ENCODE data around the gene ERC2.

The ERC2 gene

DNA sequence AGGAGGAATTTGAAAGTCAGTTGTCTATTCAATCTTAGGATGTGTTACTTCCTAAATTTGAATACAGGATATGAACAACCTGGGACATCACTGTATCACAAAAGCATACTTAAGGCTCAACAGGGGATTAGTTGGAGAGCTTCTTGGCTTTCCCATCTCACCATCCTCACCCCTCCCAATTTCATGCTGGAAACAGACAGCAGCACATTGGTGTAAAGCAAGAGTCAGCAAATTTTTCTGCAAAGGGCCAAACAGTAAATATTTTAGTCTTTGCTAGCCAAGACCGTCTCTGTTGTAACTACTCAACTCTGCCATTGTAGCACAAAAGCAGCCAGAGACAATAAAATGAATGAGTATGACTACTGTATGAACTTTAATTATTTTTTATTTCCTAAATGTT, 94.9 kb downstream of the ERC2 start:
- no peak for DNase-seq (ENCODE audit: low read depth)
- TF ChIP-seq CTCF (IDR thresholded peaks at IDR 0.05; ENCODE audit: control insufficient read depth, extremely low read depth, insufficient read depth), result no peak
- H3K4me3 ChIP-seq (ENCODE audit: low read depth, low read length), result no peak overlapping the region

DNA sequence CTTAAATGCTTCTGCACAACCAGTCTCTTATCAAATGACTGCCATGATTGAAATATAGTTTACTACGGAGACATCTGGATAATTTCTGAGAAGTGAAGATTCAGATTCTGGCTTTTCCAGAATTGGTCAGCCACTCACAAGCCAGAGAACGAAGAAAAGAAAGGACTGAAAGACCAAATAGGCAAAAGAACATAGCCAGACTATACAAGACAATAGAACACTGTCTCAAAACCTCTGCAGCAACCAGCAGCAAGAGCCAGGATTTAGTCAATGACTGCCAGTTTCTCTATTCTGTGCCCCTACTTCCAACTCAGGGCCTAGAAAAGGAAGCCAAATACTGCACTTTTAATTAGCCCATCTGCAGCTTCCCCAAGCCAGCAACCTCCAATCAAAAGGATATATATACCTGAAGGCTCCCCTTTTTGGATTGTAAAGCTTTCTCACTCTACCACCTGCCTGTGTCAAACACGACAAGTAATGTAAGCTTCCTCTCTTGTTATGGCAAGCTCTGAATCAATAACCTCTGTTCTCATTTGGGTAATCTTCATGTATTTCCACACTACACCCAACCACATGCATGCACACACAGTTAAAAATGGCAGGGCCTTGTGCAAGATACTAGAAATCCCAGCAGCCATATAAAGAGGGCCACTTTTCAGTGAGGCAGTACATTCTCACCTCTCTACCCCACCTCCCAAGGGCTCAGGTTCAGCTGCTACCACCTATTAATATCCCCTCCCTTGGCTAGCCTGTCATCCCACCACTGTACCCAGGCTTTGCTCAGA, 97.1 kb downstream of the ERC2 start:
- no peak overlapping the region for H3K4me3 ChIP-seq (ENCODE audit: low read depth, low read length)
- no peak for DNase-seq (ENCODE audit: low read depth)
- no peak for TF ChIP-seq CTCF (IDR thresholded peaks at IDR 0.05; ENCODE audit: control insufficient read depth, extremely low read depth, insufficient read depth)

DNA sequence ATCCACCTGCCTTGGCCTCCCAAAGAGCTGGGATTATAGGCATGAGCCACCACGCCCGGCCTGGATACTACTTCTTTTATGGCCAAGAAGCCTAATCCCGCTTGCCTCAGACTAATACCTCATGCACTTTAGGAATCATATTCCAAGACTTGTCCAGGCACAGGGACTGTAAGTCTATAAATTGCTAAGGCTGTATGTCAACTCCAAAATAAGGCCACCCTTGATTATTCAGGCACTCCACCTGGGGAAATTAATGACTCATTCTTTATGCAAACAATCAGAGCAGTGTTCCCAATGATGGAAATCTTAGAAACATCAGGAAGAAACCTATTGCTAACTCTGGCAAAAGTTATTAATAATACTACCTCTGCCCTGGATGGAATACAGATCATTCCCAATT, 98.4 kb downstream of the ERC2 start:
- TF ChIP-seq CTCF (IDR thresholded peaks at IDR 0.05; ENCODE audit: control insufficient read depth, extremely low read depth, insufficient read depth), result no peak
- no peak overlapping the region for H3K4me3 ChIP-seq (ENCODE audit: low read depth, low read length)
- DNase-seq (ENCODE audit: low read depth), result peak; percentile 18

- no peak for TF ChIP-seq CTCF (IDR thresholded peaks at IDR 0.05; ENCODE audit: control insufficient read depth, extremely low read depth, insufficient read depth)
- DNase-seq (ENCODE audit: low read depth), result no peak
- H3K4me3 ChIP-seq (ENCODE audit: low read depth, low read length), result no peak overlapping the region
Measured at GRCh38 chr3:56368846-56369245, 99.4 kb downstream of the ERC2 start.

DNA sequence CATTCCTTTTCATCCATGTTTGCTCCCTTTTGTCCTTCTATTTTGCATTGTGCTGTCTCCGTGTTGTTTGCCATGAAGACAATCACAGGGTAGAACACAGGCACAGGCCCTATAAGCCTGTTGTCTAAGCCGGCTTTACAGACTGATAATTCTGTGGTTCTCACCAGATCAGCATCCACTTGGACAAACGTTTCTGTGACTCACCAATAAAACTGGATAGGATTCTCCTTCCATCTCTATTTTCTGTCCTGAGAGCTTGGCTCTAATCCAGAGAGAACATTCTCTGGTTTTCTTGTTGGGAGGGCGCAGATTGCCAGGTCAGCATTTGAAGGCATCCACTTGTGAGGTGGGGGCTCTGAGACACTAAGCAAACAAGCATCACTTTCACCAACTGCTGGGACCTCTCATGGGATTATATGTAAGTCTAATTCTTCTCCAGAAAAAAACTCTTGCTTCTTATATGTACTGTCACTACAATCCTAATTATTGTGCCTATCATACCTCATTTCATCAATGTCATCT, 101.6 kb downstream of the ERC2 start:
- no peak overlapping the region for H3K4me3 ChIP-seq (ENCODE audit: low read depth, low read length)
- DNase-seq (ENCODE audit: low read depth), result no peak
- TF ChIP-seq CTCF (IDR thresholded peaks at IDR 0.05; ENCODE audit: control insufficient read depth, extremely low read depth, insufficient read depth), result no peak

GRCh38 chr3:56365905-56366640, 102.2 kb downstream of the ERC2 start:
- DNase-seq (ENCODE audit: low read depth), result no peak
- H3K4me3 ChIP-seq (ENCODE audit: low read depth, low read length), result no peak overlapping the region
- no peak for TF ChIP-seq CTCF (IDR thresholded peaks at IDR 0.05; ENCODE audit: control insufficient read depth, extremely low read depth, insufficient read depth)

Measured in LNCaP clone FGC (cell line).